GM12864 (cell line): ENCODE results near the gene LGALS8.

Experiments
- DNase-seq: peaks from one replicate; pipeline ENCODE4 v3.0.0-alpha.2; 2011; ENCODE audit warnings: low read depth
- H3K4me3 ChIP-seq: 2 replicates; pipeline ENCODE4 v1.5.1; 2011; ENCODE audit warnings: mild to moderate bottlenecking, low read depth, low read length, control low read depth
- CTCF ChIP-seq: IDR thresholded peaks from 2 replicates; pipeline ENCODE4 v1.5.1; 2011; ENCODE audit warnings: low read depth, mild to moderate bottlenecking, moderate library complexity, low read length, control low read depth, inconsistent platforms; ENCODE audit errors: missing control alignments

LGALS8 gene

GRCh38 chr1:236541710-236542109 is 17.9 kb downstream of the LGALS8 start:
- H3K4me3 ChIP-seq = no peak overlapping the region
- no peak for DNase-seq
- no peak for TF ChIP-seq CTCF

- no peak for TF ChIP-seq CTCF
- no peak for DNase-seq
- no peak overlapping the region for H3K4me3 ChIP-seq
These were observed 19.4 kb downstream of the LGALS8 start for GRCh38 chr1:236543065-236543669.

GRCh38 chr1:236545621-236546169 is 21.9 kb downstream of the LGALS8 start:
- no peak overlapping the region for H3K4me3 ChIP-seq
- DNase-seq = no peak
- TF ChIP-seq CTCF = no peak

GRCh38 chr1:236548452-236548851 is 24.7 kb downstream of the LGALS8 start:
- H3K4me3 ChIP-seq = no peak overlapping the region
- no peak for TF ChIP-seq CTCF
- no peak for DNase-seq

GRCh38 chr1:236550961-236551851 is 27.4 kb downstream of the LGALS8 start:
- DNase-seq = no peak
- no peak overlapping the region for H3K4me3 ChIP-seq
- TF ChIP-seq CTCF = no peak

GRCh38 chr1:236552096-236552495 is 28.3 kb downstream of the LGALS8 start:
- no peak for DNase-seq
- no peak overlapping the region for H3K4me3 ChIP-seq
- no peak for TF ChIP-seq CTCF
